B cell (primary cell): ENCODE data around the gene MST1R.
"Not testable (repeated sequence)": the region's sequence is repeated elsewhere in the genome, so short reads cannot be mapped to it uniquely, and the experiment has no call there.

ENCODE experiments used
- CTCF ChIP-seq: fragments of 200-600 bp; IDR thresholded peaks from one replicate; pipeline ENCODE4 v1.8.0; 2022; ENCODE audit warnings: antibody characterized with exemption, mild to moderate bottlenecking
- EZH2 ChIP-seq: IDR thresholded peaks from 2 replicates; pipeline ENCODE4 v1.6.1; 2012; ENCODE audit warnings: borderline replicate concordance, low read depth, mild to moderate bottlenecking, moderate library complexity, low read length; ENCODE audit not compliant: insufficient read depth, poor library complexity, severe bottlenecking

GRCh38 chr3:49932281-49932680, 28.6 kb upstream of the MST1R start:
- TF ChIP-seq CTCF, EZH2: not testable (repeated sequence)
